Effector memory CD8-positive, alpha-beta T cell (primary cell): Measurements from ENCODE around the gene TMOD4.

Experiments used
- ATAC-seq: fragments of 150-1000 bp; cut with Tn5 transposase; replicated peaks from 2 replicates; pipeline ENCODE4 v1.10.0; 2021; ENCODE audit warnings: mild to moderate bottlenecking, moderate library complexity
- DNase-seq, 3 experiments: peaks; one replicate each; pipeline ENCODE4 v3.0.0; 2021
- H3K27ac Mint-ChIP-seq, 2 donors: one replicate each; pipeline ENCODE4 v1.8.0; 2022; ENCODE audit warnings: mild to moderate bottlenecking in 2 of 2, mixed read lengths in 2 of 2, moderate library complexity in 2 of 2
- H3K27me3 Mint-ChIP-seq, 2 donors: one replicate each; pipeline ENCODE4 v1.8.0; 2022; ENCODE audit warnings: mixed read lengths in 2 of 2
- H3K36me3 Mint-ChIP-seq: one replicate; pipeline ENCODE4 v1.8.0; 2022; ENCODE audit warnings: mild to moderate bottlenecking, moderate library complexity, mixed read lengths; ENCODE audit not compliant: insufficient read depth
- H3K4me1 Mint-ChIP-seq, 2 donors: one replicate each; pipeline ENCODE4 v1.8.0; 2022; ENCODE audit warnings: low read depth in 2 of 2, mixed read lengths in 2 of 2
- H3K4me3 Mint-ChIP-seq, 2 donors: one replicate each; pipeline ENCODE4 v1.8.0; 2022; ENCODE audit warnings: mild to moderate bottlenecking in 2 of 2, mixed read lengths in 2 of 2, moderate library complexity in 2 of 2
- H3K9me3 Mint-ChIP-seq, 2 donors: one replicate each; pipeline ENCODE4 v1.8.0; 2022; ENCODE audit warnings: mixed read lengths in 2 of 2

TMOD4 gene

DNA sequence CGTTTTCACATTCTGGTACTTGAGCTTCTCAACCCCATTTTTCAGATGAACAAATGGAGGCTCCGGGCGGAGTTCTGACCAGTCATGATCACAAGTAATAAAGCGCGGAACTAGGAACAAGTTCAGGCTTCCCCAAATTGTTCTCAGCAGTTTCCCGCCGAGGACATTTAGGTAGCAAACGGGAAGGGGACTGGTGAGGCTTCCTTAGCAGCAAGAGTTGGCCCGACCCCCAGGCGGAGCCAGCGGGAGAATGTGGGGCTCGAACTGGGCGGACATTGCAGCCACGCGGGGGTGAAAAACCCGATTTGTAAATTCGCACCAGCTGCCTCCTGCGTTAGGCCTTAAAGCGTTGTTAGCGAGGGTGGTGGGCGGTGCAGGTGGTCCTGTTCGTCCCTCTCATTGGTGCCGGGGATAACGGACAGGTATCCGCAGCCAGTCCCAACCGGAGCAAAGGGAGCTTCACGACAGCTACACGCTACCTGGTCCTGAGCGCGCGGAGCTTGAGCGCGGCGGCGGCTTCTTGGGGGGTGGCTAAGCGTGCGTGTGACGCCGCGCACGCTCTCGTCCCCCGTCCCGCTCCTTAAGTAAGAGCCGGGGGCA is 44.7 kb downstream of the TMOD4 start:
- Mint-ChIP-seq H3K27me3 (peaks cover 0 to 16% of the 10 kb centered on the region in 2 donors), H3K4me1 (peaks cover 0 to 1% of the 10 kb centered on the region in 2 donors), H3K27ac (no peak overlapping the region), H3K9me3 (no peaks in the 10 kb centered on the region), H3K36me3 (peaks cover 8% of the 10 kb centered on the region), H3K4me3 (peak overlapping the region; percentile 45 to 70)
- DNase-seq, result peak; percentile 23 to 45 (median 39)
- ATAC-seq, result peak; percentile 98

DNA sequence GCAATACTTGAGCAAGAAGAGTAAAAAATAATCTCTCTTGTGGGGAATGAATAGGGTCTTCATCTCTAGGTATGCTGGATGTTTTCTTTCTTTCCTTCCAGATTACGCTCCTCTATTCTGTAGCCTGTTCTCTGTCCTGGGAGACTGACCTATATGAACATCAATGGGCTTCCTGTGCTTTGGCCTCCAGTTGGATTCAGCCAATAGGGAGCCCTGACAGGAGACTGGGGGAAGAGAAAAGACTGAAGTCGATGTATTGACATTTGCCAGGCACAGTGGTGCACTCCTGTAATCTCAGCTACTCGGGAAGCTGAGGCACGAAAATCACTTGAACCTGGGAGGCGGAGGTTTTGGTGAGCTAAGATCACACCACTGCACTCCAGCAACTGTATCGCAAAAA is 47.0 kb downstream of the TMOD4 start:
- ATAC-seq, result no peak
- Mint-ChIP-seq H3K36me3 (peaks cover 16% of the 10 kb centered on the region), H3K9me3 (no peaks in the 10 kb centered on the region), H3K27ac (no peak overlapping the region), H3K27me3 (peaks cover 0 to 16% of the 10 kb centered on the region in 2 donors), H3K4me1 (peaks cover 0 to 8% of the 10 kb centered on the region in 2 donors), H3K4me3 (no peak overlapping the region)
- no peak for DNase-seq

DNA sequence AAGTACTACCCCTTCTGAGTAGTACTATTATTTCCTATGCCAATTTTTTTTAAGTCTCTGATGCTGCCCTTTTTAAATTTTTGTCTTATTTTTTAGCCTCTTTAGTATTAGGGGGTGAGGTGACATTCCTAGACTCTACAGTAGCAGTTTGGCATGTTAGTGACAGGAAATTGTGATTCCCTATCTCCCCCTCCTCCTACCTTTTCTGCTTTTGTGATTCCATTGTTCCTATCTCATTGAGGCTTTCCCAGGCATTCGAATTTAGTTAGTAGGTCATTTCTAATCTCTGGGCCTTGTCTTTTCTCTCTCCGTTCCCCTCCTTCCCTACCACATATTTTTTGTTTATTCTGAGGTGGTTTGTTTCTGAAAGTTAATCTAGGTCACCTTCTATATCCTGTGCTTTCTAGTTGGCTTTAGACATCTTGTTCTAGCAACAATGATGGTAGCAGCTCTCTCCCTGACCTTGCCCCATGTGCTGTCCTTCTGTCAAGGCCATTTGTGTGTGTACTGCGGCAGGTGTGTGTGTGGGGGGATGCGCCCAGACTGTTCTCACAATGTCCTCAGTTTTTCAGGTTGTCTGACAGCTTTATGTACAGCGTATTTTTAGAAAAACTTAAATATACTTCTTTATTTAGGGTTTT is 50.9 kb downstream of the TMOD4 start:
- DNase-seq, result no peak
- peaks cover 0 to 7% of the 10 kb centered on the region in 2 donors for H3K4me1 Mint-ChIP-seq
- no peaks in the 10 kb centered on the region for H3K9me3 Mint-ChIP-seq
- peak overlapping the region in 1 of 2 donors; percentile 2 for H3K4me3 Mint-ChIP-seq
- H3K36me3 Mint-ChIP-seq, result peaks cover 39% of the 10 kb centered on the region
- ATAC-seq, result peak; percentile 59
- H3K27me3 Mint-ChIP-seq, result no peaks in the 10 kb centered on the region
- H3K27ac Mint-ChIP-seq, result peak overlapping the region in 1 of 2 donors; percentile 66
